Activated CD4-positive, alpha-beta T cell treated with anti-CD3 and anti-CD28 coated beads, Interleukin-2, amount 10 ng/mL, durations not matched to agents 24 days and 14 days (primary cell): ENCODE results near the gene KRTAP4-8. TPM values are rescaled to one million over a fixed set of nuclear protein-coding genes. Genes with fewer than 3 reads are reported as not detected.
"Not testable (repeated sequence)": the region's sequence is repeated elsewhere in the genome, so short reads cannot be mapped to it uniquely, and the experiment has no call there.

Experiments used
- DNase-seq: peaks from one replicate; pipeline ENCODE4 v3.0.0; 2022
- H3K27ac Mint-ChIP-seq: one replicate; pipeline ENCODE4 v1.8.0; 2022; ENCODE audit warnings: mild to moderate bottlenecking, mixed read lengths
- H3K27me3 Mint-ChIP-seq: one replicate; pipeline ENCODE4 v1.8.0; 2022; ENCODE audit warnings: mixed read lengths
- H3K36me3 Mint-ChIP-seq: one replicate; pipeline ENCODE4 v1.8.0; 2022; ENCODE audit warnings: low read depth, mild to moderate bottlenecking, mixed read lengths
- H3K4me1 Mint-ChIP-seq: one replicate; pipeline ENCODE4 v1.8.0; 2021; ENCODE audit warnings: mixed read lengths
- H3K4me3 Mint-ChIP-seq: one replicate; pipeline ENCODE4 v1.8.0; 2022; ENCODE audit warnings: mild to moderate bottlenecking, moderate library complexity, mixed read lengths
- H3K9me3 Mint-ChIP-seq: one replicate; pipeline ENCODE4 v1.8.0; 2021; ENCODE audit warnings: mixed read lengths
- intact Hi-C: fragments of 100-400 bp; cut with micrococcal nuclease; formaldehyde crosslinking; loops from one replicate; pipeline ENCODE4 v1.15.1; 2023
- total RNA-seq: library from RNA; stranded (reverse); gene quantifications from 2 replicates; pipeline ENCODE4 v1.2.3, GENCODE V29; 2022

The KRTAP4-8 gene
- total RNA-seq, 1 donor from 2014 or later = not detected

- H3K36me3 Mint-ChIP-seq, H3K4me1 Mint-ChIP-seq, H3K27ac Mint-ChIP-seq, H3K9me3 Mint-ChIP-seq, H3K27me3 Mint-ChIP-seq, intact Hi-C loops, DNase-seq, H3K4me3 Mint-ChIP-seq: not testable (repeated sequence)
Observed at GRCh38 chr17:41119696-41120690, 22.1 kb upstream of the KRTAP4-8 start.

DNA sequence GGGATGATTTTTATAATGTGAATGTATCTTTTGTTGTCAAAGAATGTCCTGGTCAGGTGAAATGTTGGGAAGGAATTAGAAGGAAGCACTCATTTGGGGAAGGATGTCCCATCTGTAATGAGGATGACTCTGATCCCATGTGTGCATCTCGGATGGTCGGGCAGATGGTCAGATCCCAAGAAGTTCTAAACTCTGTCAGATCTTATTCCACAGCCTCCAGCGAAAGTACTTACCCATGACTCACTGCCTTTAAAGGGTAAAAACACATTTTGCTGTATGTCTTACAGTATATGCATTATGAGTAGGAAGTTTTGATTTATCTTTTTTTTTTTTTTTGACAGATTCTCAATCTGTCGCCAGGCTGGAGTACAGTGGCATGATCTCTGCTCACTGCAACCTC, 20.8 kb upstream of the KRTAP4-8 start:
- H3K4me3 Mint-ChIP-seq = no peak overlapping the region
- H3K27ac Mint-ChIP-seq = no peak overlapping the region
- H3K27me3 Mint-ChIP-seq = peaks cover 7% of the 10 kb centered on the region
- intact Hi-C loops = no loop called here
- peaks cover 4% of the 10 kb centered on the region for H3K9me3 Mint-ChIP-seq
- DNase-seq = no peak
- peaks cover 3% of the 10 kb centered on the region for H3K4me1 Mint-ChIP-seq
- no peaks in the 10 kb centered on the region for H3K36me3 Mint-ChIP-seq

DNA sequence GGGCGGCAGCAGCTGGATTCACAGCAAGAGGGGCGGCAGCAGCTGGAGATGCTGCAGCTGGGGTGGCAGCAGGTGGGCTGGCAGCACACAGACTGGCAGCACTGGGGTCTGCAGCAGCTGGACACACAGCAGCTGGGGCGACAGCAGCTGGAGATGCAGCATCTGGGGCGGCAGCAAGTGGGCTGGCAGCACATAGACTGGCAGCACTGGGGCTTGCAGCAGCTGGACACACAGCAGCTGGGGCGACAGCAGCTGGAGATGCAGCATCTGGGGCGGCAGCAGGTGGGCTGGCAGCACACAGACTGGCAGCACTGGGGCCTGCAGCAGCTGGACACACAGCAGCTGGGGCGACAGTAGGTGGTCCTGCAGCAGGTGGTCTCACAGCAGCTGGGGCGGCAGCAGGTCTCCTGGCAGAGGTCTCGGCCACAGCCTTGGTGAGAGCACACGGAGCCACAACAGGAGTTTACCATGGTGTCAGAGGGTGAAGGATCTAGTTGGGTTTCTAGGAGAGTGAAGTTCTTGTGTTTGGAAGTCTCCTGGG, 20.0 kb upstream of the KRTAP4-8 start, which contains the start of gene KRTAP4-11:
KRTAP4-11 (minus strand) TSS at position 528 of the 541 bp plus-strand sequence; CDS start at position 470, 58 bp downstream.
- H3K4me3 Mint-ChIP-seq, H3K9me3 Mint-ChIP-seq, H3K4me1 Mint-ChIP-seq, H3K27ac Mint-ChIP-seq, DNase-seq, H3K27me3 Mint-ChIP-seq, H3K36me3 Mint-ChIP-seq, intact Hi-C loops: not testable (repeated sequence)

DNA sequence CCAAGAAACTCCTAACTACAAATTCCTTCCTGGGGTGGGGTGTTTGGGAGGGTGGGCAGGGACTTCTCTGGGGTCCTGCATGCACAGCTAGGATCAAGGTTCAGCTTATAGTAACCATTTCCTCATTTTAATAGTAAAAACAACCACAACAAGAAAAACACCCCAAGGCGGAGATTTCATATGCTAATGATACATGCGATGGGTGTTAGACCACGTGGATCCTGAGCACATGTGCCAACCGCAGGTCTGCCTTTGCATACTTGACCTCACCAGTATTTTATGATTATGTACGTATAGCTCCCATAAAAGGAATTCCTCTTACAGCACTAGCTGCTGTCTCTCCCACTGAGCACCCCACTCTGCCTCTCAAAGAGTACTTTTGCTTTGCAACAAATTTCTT, 18.4 kb upstream of the KRTAP4-8 start:
- H3K4me3 Mint-ChIP-seq = no peak overlapping the region
- H3K27me3 Mint-ChIP-seq = peaks cover 3% of the 10 kb centered on the region
- no peaks in the 10 kb centered on the region for H3K36me3 Mint-ChIP-seq
- peaks cover 4% of the 10 kb centered on the region for H3K9me3 Mint-ChIP-seq
- no peak for DNase-seq
- H3K4me1 Mint-ChIP-seq = peaks cover 3% of the 10 kb centered on the region
- intact Hi-C loops = no loop called here
- no peak overlapping the region for H3K27ac Mint-ChIP-seq

DNA sequence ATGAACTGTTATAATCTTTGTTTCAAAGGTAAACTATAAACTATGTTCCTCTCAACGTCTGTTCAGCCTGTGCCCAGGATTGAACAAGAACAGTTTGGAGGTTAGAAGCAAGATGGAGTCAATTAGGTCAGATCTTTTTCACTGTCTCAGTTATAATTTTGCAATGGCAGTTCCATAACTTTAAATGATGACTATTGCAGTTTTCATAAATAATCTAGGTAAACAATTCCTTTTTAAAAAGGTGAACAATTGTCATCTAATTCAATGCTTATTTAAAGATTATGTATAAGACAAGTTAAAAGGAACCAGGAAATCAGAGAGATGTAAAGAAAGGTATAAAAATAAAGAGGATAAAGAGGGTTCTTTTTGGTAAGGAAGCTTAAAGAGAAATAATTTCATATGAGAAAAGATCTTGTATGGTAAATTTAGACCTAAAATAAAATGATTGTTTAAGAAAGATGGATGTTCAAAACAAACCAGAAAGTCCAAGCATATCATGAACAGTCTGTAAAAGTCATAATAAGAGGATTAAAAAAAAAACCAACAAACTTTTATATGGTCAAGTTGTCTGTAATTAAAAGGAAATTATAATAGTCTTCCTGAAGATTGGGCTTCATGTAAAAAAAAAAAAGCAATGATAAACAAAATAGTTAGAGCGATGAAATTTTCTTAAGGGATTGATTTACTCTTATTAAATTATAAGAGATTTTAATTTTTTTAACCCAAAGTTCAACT, 13.4 kb upstream of the KRTAP4-8 start:
- H3K36me3 Mint-ChIP-seq = no peaks in the 10 kb centered on the region
- peaks cover 6% of the 10 kb centered on the region for H3K27me3 Mint-ChIP-seq
- H3K4me3 Mint-ChIP-seq = no peak overlapping the region
- intact Hi-C loops = no loop called here
- peaks cover 4% of the 10 kb centered on the region for H3K9me3 Mint-ChIP-seq
- no peaks in the 10 kb centered on the region for H3K4me1 Mint-ChIP-seq
- DNase-seq = no peak
- no peak overlapping the region for H3K27ac Mint-ChIP-seq

DNA sequence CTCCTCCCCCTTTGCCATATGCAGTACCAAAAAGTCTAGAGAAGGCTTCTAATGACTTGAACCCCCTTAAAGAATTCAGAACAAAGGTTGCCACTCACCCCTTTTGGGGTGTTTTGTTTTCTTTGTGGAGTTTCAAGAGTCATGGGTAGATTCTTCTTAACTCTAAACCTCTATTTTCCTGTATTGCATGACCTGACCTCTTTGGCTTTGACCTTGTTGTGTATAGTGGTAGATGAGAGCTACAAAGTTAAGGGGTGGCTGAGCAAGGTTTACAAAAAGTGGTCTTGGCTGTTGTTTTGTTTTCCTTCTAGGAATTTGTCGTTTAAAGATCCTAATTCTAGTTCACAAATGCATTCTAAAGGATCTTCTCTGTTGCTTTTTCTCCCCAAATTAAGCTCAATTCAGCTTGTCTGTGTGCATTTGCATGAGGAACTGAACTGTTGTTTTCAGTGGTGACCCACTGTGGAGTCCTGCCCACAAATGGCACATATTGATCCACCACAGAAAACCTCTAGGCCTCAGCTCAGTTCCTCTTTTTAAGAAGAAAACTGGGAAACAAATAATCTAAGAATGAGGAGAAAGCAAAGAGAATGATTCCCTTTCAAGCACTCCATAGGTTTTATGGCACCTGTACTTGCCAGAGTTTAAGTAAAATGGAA, 10.9 kb upstream of the KRTAP4-8 start:
- DNase-seq, H3K27me3 Mint-ChIP-seq, H3K36me3 Mint-ChIP-seq, H3K4me1 Mint-ChIP-seq, H3K27ac Mint-ChIP-seq, H3K9me3 Mint-ChIP-seq, intact Hi-C loops, H3K4me3 Mint-ChIP-seq: not testable (repeated sequence)

- no peak overlapping the region for H3K27ac Mint-ChIP-seq
- peaks cover 9% of the 10 kb centered on the region for H3K27me3 Mint-ChIP-seq
- H3K36me3 Mint-ChIP-seq = no peaks in the 10 kb centered on the region
- DNase-seq = no peak
- H3K4me3 Mint-ChIP-seq = no peak overlapping the region
- peaks cover 4% of the 10 kb centered on the region for H3K9me3 Mint-ChIP-seq
- intact Hi-C loops = no loop called here
- no peaks in the 10 kb centered on the region for H3K4me1 Mint-ChIP-seq
Observed at GRCh38 chr17:41107941-41108450, 10.1 kb upstream of the KRTAP4-8 start.

DNA sequence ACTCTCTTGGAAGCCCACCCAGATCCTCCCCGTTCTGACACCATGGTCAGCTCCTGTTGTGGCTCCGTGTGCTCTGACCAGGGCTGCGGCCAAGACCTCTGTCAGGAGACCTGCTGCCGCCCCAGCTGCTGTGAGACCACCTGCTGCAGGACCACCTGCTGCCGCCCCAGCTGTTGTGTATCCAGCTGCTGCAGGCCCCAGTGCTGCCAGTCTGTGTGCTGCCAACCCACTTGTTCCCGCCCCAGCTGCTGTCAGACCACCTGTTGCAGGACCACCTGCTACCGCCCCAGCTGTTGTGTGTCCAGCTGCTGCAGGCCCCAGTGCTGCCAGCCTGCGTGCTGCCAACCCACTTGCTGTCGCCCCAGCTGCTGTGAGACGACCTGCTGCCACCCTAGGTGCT, 7.4 kb upstream of the KRTAP4-8 start, which contains the start of gene KRTAP4-9:
KRTAP4-9 (plus strand) TSS at position 43 of the 400 bp plus-strand sequence; CDS start at position 43, 0 bp downstream.
- not testable (repeated sequence) for H3K27ac Mint-ChIP-seq

GRCh38 chr17:41104386-41105038, 6.6 kb upstream of the KRTAP4-8 start:
- intact Hi-C loops, DNase-seq, H3K4me1 Mint-ChIP-seq, H3K9me3 Mint-ChIP-seq, H3K36me3 Mint-ChIP-seq, H3K27ac Mint-ChIP-seq, H3K4me3 Mint-ChIP-seq: not testable (repeated sequence)
- H3K27me3 Mint-ChIP-seq = peaks cover 13% of the 10 kb centered on the region

More for the DNA sequence above, 7.4 kb upstream of the KRTAP4-8 start, which contains the start of gene KRTAP4-9:
- H3K36me3 Mint-ChIP-seq, H3K27me3 Mint-ChIP-seq, DNase-seq, intact Hi-C loops, H3K4me3 Mint-ChIP-seq, H3K4me1 Mint-ChIP-seq, H3K9me3 Mint-ChIP-seq: not testable (repeated sequence)

- H3K27ac Mint-ChIP-seq = no peak overlapping the region
- intact Hi-C loops = no loop called here
- H3K9me3 Mint-ChIP-seq = peaks cover 4% of the 10 kb centered on the region
- H3K27me3 Mint-ChIP-seq = peaks cover 13% of the 10 kb centered on the region
- no peak overlapping the region for H3K4me3 Mint-ChIP-seq
- no peaks in the 10 kb centered on the region for H3K36me3 Mint-ChIP-seq
- no peak for DNase-seq
- H3K4me1 Mint-ChIP-seq = no peaks in the 10 kb centered on the region
Observed at GRCh38 chr17:41103896-41104295, 6.0 kb upstream of the KRTAP4-8 start.

GRCh38 chr17:41101586-41102259, 3.8 kb upstream of the KRTAP4-8 start, which contains the start of gene KRTAP4-16:
TSS of gene KRTAP4-16 (minus strand) at chr17:41102209. CDS start at chr17:41102209, 0 bp downstream.
- H3K27ac Mint-ChIP-seq = no peak within 1 kb of the TSS
- no peaks in the 10 kb centered on the region for H3K4me1 Mint-ChIP-seq
- no peaks in the 10 kb centered on the region for H3K36me3 Mint-ChIP-seq
- peaks cover 14% of the 10 kb centered on the region for H3K27me3 Mint-ChIP-seq
- H3K9me3 Mint-ChIP-seq = no peaks in the 10 kb centered on the region
- H3K4me3 Mint-ChIP-seq = no peak within 1 kb of the TSS
- intact Hi-C loops = no loop called here
- no peak for DNase-seq

DNA sequence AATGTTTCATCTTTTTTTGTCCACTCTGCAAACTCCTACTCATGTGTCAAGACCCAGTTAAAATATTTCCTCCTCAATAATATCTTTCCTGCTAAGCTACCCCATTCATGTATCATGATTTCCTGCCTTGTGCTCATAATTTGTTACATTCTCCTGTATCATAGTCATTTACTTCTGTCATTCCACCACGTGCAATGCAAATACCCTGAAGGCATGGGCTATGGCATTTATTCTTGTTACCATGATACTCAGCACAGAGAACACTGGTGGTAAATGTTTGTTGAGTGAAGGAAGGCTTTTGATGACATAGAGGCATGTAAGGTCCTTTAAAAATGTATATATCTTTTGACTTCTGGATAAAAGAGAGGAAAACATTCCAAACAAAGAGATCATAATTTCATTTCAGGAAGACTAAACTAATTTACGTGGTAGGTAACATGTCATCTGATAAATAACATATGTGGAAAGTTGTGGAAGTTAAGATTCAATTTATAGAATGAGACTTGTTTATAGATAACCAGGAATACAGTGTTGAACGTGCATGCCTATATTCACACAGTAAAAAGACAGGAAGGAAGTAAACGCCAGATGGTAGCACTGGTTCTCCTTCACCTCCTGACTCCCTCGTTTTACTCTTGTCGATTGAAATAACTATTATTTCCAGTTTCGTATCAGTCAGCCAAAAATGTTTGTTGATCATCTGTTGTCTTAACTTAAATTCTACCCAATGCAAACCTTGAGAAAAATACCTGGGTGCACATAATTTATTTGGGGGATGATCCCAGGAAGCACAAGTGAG, 1.9 kb upstream of the KRTAP4-8 start:
- intact Hi-C loops, H3K4me3 Mint-ChIP-seq, H3K4me1 Mint-ChIP-seq, H3K36me3 Mint-ChIP-seq, H3K27ac Mint-ChIP-seq, H3K9me3 Mint-ChIP-seq, DNase-seq: not testable (repeated sequence)
- peaks cover 15% of the 10 kb centered on the region for H3K27me3 Mint-ChIP-seq
